Brain microvascular endothelial cell (primary cell): ENCODE measurements around the gene RAB3B.

ENCODE experiments used
- DNase-seq: peaks from one replicate; pipeline ENCODE4 v3.0.0-alpha.2; 2020
- H3K27ac ChIP-seq: fragments of 250-450 bp; sonication (Bioruptor Pico); 2 replicates; pipeline ENCODE4 v1.5.1; 2020; ENCODE audit warnings: mild to moderate bottlenecking, moderate library complexity
- H3K27me3 ChIP-seq: fragments of 250-450 bp; sonication (Bioruptor Pico); replicated peaks from 2 replicates; pipeline ENCODE4 v1.5.1; 2020; ENCODE audit warnings: mild to moderate bottlenecking
- H3K36me3 ChIP-seq: fragments of 250-450 bp; sonication (Bioruptor Pico); replicated peaks from 2 replicates; pipeline ENCODE4 v1.5.1; 2020; ENCODE audit warnings: mild to moderate bottlenecking
- H3K4me3 ChIP-seq: 2 replicates; pipeline ENCODE4 v1.5.1; 2011; ENCODE audit warnings: low read depth, mild to moderate bottlenecking, control low read depth, low read length, moderate library complexity
- CTCF ChIP-seq: IDR thresholded peaks from 2 replicates; pipeline ENCODE4 v1.5.1; 2011; ENCODE audit warnings: low read depth, mild to moderate bottlenecking, moderate library complexity, low read length, control low read depth, inconsistent platforms; ENCODE audit errors: missing control alignments
- in situ Hi-C: cut with HindIII; loops from 2 replicates; pipeline ENCODE4 v1.10.0; 2017; ENCODE audit warnings: low sequenced_read_pairs, low pct_ligation_motif_present

RAB3B gene

GRCh38 chr1:51998701-51999100 lies 8.2 kb upstream of the RAB3B start:
- no peak for TF ChIP-seq CTCF
- Histone ChIP-seq H3K27ac (no peak overlapping the region), H3K27me3 (no peaks in the 10 kb centered on the region), H3K4me3 (no peak overlapping the region), H3K36me3 (no peaks in the 10 kb centered on the region)
- no peak for DNase-seq
- in situ Hi-C loops: no loop called here

- Histone ChIP-seq H3K4me3 (no peak overlapping the region), H3K36me3 (no peaks in the 10 kb centered on the region), H3K27ac (no peak overlapping the region), H3K27me3 (no peaks in the 10 kb centered on the region)
- no peak for DNase-seq
- in situ Hi-C loops: no loop called here
- no peak for TF ChIP-seq CTCF
These were observed 7.5 kb upstream of the RAB3B start for GRCh38 chr1:51997974-51998382.

GRCh38 chr1:51989582-51990477 lies 670 bp downstream of the RAB3B start:
- peak overlapping the region; percentile 62 for H3K4me3 ChIP-seq
- no peaks in the 10 kb centered on the region for H3K36me3 ChIP-seq
- no peak overlapping the region for H3K27ac ChIP-seq
- in situ Hi-C loops: no loop called here
- H3K27me3 ChIP-seq: no peaks in the 10 kb centered on the region
- no peak for DNase-seq
- TF ChIP-seq CTCF: no peak

- DNase-seq: no peak
- Histone ChIP-seq H3K4me3 (no peak overlapping the region), H3K27ac (no peak overlapping the region), H3K36me3 (no peaks in the 10 kb centered on the region), H3K27me3 (no peaks in the 10 kb centered on the region)
- no peak for TF ChIP-seq CTCF
- in situ Hi-C loops: no loop called here
These were observed 2.2 kb downstream of the RAB3B start for GRCh38 chr1:51988254-51988653.

- no peaks in the 10 kb centered on the region for H3K27me3 ChIP-seq
- H3K4me3 ChIP-seq: no peak overlapping the region
These were observed 3.8 kb downstream of the RAB3B start for GRCh38 chr1:51986718-51987117.

More at GRCh38 chr1:51986718-51987117, 3.8 kb downstream of the RAB3B start:
- H3K27ac ChIP-seq: no peak overlapping the region
- TF ChIP-seq CTCF: no peak
- no peaks in the 10 kb centered on the region for H3K36me3 ChIP-seq
- no peak for DNase-seq
- in situ Hi-C loops: no loop called here
